Fibroblast of skin of right biceps (primary cell): ENCODE data around the gene MAP4K4.

Experiments
- DNase-seq: peaks from one replicate; pipeline ENCODE4 v3.0.0-alpha.2; 2013

The MAP4K4 gene

GRCh38 chr2:101794141-101794540, 96.6 kb downstream of the MAP4K4 start:
- DNase-seq, result no peak

- no peak for DNase-seq
These were observed 97.5 kb downstream of the MAP4K4 start for GRCh38 chr2:101795033-101795432.

- DNase-seq, result no peak
These were observed 99.5 kb downstream of the MAP4K4 start for GRCh38 chr2:101796825-101797600.

- DNase-seq, result no peak
These were observed 104.0 kb downstream of the MAP4K4 start for GRCh38 chr2:101801496-101801895.

GRCh38 chr2:101802329-101802728, 104.8 kb downstream of the MAP4K4 start:
- no peak for DNase-seq

GRCh38 chr2:101803128-101803527, 105.6 kb downstream of the MAP4K4 start:
- peak; percentile 84 for DNase-seq

- no peak for DNase-seq
These were observed 106.6 kb downstream of the MAP4K4 start for GRCh38 chr2:101803945-101804696.

- DNase-seq, result peak; percentile 64
These were observed 107.9 kb downstream of the MAP4K4 start for GRCh38 chr2:101805152-101806088.

- DNase-seq, result peak; percentile 95
These were observed 108.6 kb downstream of the MAP4K4 start for GRCh38 chr2:101806123-101806522.

GRCh38 chr2:101806701-101807100, 109.2 kb downstream of the MAP4K4 start:
- no peak for DNase-seq

- no peak for DNase-seq
These were observed 109.7 kb downstream of the MAP4K4 start for GRCh38 chr2:101807242-101807641.

GRCh38 chr2:101808006-101808562, 110.6 kb downstream of the MAP4K4 start:
- DNase-seq, result no peak

GRCh38 chr2:101809698-101810097, 112.2 kb downstream of the MAP4K4 start:
- DNase-seq, result no peak

GRCh38 chr2:101811226-101812015, 113.9 kb downstream of the MAP4K4 start:
- DNase-seq, result peak; percentile 40

GRCh38 chr2:101812226-101812625, 114.7 kb downstream of the MAP4K4 start:
- no peak for DNase-seq

- DNase-seq, result no peak
These were observed 117.2 kb downstream of the MAP4K4 start for GRCh38 chr2:101814752-101815151.

GRCh38 chr2:101815154-101815553, 117.6 kb downstream of the MAP4K4 start:
- no peak for DNase-seq

- DNase-seq, result peak; percentile 63
These were observed 118.4 kb downstream of the MAP4K4 start for GRCh38 chr2:101815739-101816391.

- no peak for DNase-seq
These were observed 119.1 kb downstream of the MAP4K4 start for GRCh38 chr2:101816598-101816997.

- no peak for DNase-seq
These were observed 120.0 kb downstream of the MAP4K4 start for GRCh38 chr2:101817481-101817880.
